GM23338 (cell line): ENCODE results near the gene GPHA2.

ENCODE experiments used
- CREB1 ChIP-seq: fragments of 250-450 bp; sonication (Bioruptor Pico); IDR thresholded peaks from 2 replicates; pipeline ENCODE4 v1.5.0; 2020; ENCODE audit warnings: low read depth, mild to moderate bottlenecking, moderate library complexity
- EZH2 ChIP-seq: fragments of 200-600 bp; sonication (generic); IDR thresholded peaks from one replicate; pipeline ENCODE4 v1.8.0; 2017; ENCODE audit warnings: antibody characterized with exemption, mild to moderate bottlenecking, low read depth; ENCODE audit not compliant: unreplicated experiment
- EZH2phosphoT487 ChIP-seq: fragments of 200-600 bp; sonication (generic); IDR thresholded peaks from one replicate; pipeline ENCODE4 v1.8.1; 2018; ENCODE audit warnings: antibody characterized with exemption; ENCODE audit not compliant: unreplicated experiment
- JUNB ChIP-seq: IDR thresholded peaks from one replicate; pipeline ENCODE4 v1.6.1; 2016; ENCODE audit warnings: antibody characterized with exemption; ENCODE audit not compliant: unreplicated experiment
- NANOG ChIP-seq: IDR thresholded peaks from 2 replicates; pipeline ENCODE4 v1.6.1; 2016; ENCODE audit warnings: antibody characterized with exemption, borderline replicate concordance
- POLR2AphosphoS5 ChIP-seq: IDR thresholded peaks from 2 replicates; pipeline ENCODE4 v1.6.1; 2016; ENCODE audit warnings: antibody characterized with exemption, low read depth
- STAT1 ChIP-seq: IDR thresholded peaks from one replicate; pipeline ENCODE4 v1.6.1; 2016; ENCODE audit warnings: antibody characterized with exemption; ENCODE audit not compliant: unreplicated experiment
- ZNF114 ChIP-seq: fragments of 250-450 bp; sonication (Bioruptor Pico); IDR thresholded peaks from 2 replicates; pipeline ENCODE4 v1.5.0; 2020; ENCODE audit warnings: mild to moderate bottlenecking, moderate library complexity
- ZNF331 ChIP-seq: fragments of 250-450 bp; sonication (Bioruptor Pico); IDR thresholded peaks from 2 replicates; pipeline ENCODE4 v1.5.0; 2020; ENCODE audit warnings: low read depth, mild to moderate bottlenecking, moderate library complexity
- TF ChIP-seq, protein P1 (sequence below), 2 experiments: fragments of 200-600 bp in 1 of 2; sonication (generic) in 1 of 2; conservative IDR thresholded peaks; 2 replicates each; pipeline versions ENCODE4 v1.5.1 to v1.6.1; 2016 to 2017; ENCODE audit warnings: antibody characterized with exemption in 2 of 2, low read depth in 2 of 2, mild to moderate bottlenecking in 2 of 2, moderate library complexity in 1 of 2
- TF ChIP-seq, protein P2 (sequence below): IDR thresholded peaks from one replicate; pipeline ENCODE4 v1.6.1; 2018; ENCODE audit warnings: antibody characterized with exemption; ENCODE audit not compliant: unreplicated experiment
- TF ChIP-seq, protein P3 (sequence below): IDR thresholded peaks from 2 replicates; pipeline ENCODE4 v1.6.1; 2016; ENCODE audit warnings: antibody characterized with exemption

- TF ChIP-seq, protein P1, sequence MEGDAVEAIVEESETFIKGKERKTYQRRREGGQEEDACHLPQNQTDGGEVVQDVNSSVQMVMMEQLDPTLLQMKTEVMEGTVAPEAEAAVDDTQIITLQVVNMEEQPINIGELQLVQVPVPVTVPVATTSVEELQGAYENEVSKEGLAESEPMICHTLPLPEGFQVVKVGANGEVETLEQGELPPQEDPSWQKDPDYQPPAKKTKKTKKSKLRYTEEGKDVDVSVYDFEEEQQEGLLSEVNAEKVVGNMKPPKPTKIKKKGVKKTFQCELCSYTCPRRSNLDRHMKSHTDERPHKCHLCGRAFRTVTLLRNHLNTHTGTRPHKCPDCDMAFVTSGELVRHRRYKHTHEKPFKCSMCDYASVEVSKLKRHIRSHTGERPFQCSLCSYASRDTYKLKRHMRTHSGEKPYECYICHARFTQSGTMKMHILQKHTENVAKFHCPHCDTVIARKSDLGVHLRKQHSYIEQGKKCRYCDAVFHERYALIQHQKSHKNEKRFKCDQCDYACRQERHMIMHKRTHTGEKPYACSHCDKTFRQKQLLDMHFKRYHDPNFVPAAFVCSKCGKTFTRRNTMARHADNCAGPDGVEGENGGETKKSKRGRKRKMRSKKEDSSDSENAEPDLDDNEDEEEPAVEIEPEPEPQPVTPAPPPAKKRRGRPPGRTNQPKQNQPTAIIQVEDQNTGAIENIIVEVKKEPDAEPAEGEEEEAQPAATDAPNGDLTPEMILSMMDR (conservative IDR thresholded peaks at IDR 0.05; ENCODE audit: low read depth in 2 of 2) = no peak
- TF ChIP-seq EZH2 = no peak
- no peak for TF ChIP-seq CREB1 (CRISPR knock-in tag)
- TF ChIP-seq STAT1 = no peak
- no peak for TF ChIP-seq POLR2AphosphoS5
- no peak for TF ChIP-seq JUNB
- TF ChIP-seq EZH2phosphoT487 = no peak
- no peak for TF ChIP-seq ZNF114 (CRISPR knock-in tag)
- TF ChIP-seq, protein P2, sequence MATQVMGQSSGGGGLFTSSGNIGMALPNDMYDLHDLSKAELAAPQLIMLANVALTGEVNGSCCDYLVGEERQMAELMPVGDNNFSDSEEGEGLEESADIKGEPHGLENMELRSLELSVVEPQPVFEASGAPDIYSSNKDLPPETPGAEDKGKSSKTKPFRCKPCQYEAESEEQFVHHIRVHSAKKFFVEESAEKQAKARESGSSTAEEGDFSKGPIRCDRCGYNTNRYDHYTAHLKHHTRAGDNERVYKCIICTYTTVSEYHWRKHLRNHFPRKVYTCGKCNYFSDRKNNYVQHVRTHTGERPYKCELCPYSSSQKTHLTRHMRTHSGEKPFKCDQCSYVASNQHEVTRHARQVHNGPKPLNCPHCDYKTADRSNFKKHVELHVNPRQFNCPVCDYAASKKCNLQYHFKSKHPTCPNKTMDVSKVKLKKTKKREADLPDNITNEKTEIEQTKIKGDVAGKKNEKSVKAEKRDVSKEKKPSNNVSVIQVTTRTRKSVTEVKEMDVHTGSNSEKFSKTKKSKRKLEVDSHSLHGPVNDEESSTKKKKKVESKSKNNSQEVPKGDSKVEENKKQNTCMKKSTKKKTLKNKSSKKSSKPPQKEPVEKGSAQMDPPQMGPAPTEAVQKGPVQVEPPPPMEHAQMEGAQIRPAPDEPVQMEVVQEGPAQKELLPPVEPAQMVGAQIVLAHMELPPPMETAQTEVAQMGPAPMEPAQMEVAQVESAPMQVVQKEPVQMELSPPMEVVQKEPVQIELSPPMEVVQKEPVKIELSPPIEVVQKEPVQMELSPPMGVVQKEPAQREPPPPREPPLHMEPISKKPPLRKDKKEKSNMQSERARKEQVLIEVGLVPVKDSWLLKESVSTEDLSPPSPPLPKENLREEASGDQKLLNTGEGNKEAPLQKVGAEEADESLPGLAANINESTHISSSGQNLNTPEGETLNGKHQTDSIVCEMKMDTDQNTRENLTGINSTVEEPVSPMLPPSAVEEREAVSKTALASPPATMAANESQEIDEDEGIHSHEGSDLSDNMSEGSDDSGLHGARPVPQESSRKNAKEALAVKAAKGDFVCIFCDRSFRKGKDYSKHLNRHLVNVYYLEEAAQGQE = no peak
- no peak for TF ChIP-seq NANOG
- no peak for TF ChIP-seq ZNF331 (CRISPR knock-in tag)
- TF ChIP-seq, protein P3, sequence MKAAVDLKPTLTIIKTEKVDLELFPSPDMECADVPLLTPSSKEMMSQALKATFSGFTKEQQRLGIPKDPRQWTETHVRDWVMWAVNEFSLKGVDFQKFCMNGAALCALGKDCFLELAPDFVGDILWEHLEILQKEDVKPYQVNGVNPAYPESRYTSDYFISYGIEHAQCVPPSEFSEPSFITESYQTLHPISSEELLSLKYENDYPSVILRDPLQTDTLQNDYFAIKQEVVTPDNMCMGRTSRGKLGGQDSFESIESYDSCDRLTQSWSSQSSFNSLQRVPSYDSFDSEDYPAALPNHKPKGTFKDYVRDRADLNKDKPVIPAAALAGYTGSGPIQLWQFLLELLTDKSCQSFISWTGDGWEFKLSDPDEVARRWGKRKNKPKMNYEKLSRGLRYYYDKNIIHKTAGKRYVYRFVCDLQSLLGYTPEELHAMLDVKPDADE = no peak
These were observed 26.9 kb downstream of the GPHA2 start for GRCh38 chr11:64908766-64909165.
